K562 (cell line): ENCODE measurements around the gene HLA-DMB. TPM values are rescaled to one million over a fixed set of nuclear protein-coding genes. Genes with fewer than 3 reads are reported as not detected.

Source experiments
- CREBBP ChIP-seq: IDR thresholded peaks from one replicate; pipeline ENCODE4 v1.6.1; 2012; ENCODE audit warnings: low read depth, mild to moderate bottlenecking, control low read depth, inconsistent platforms, low read length
- CTCF ChIP-seq, 3 experiments: IDR thresholded peaks in 2 of 3; conservative IDR thresholded peaks in 1 of 3; 2 replicates each; pipeline ENCODE4 v1.5.1; 2011 to 2012; ENCODE audit warnings: low read length in 3 of 3, mild to moderate bottlenecking in 3 of 3, control low read depth in 2 of 3, improper control_type of control experiment in 1 of 3, inconsistent platforms in 1 of 3, low read depth in 1 of 3, mixed read lengths in 1 of 3, moderate library complexity in 1 of 3; ENCODE audit not compliant: insufficient read depth in 2 of 3
- ELF1 ChIP-seq: fragments of 200-800 bp; sonication (Bioruptor generic); IDR thresholded peaks from 2 replicates; pipeline ENCODE4 v1.6.1; 2016; ENCODE audit warnings: missing genetic modification characterization, missing compliant biosample characterization
- HDAC2 ChIP-seq: fragments of 450-650 bp; IDR thresholded peaks from 2 replicates; pipeline ENCODE4 v1.6.1; 2016; ENCODE audit warnings: mild to moderate bottlenecking
- HNRNPLL ChIP-seq: fragments of 200-400 bp; formaldehyde crosslinking; IDR thresholded peaks from 2 replicates; pipeline ENCODE4 v1.6.1; 2017; ENCODE audit warnings: low read length, low read depth, mild to moderate bottlenecking; ENCODE audit not compliant: poor library complexity, severe bottlenecking
- MTF1 ChIP-seq: fragments of 250-450 bp; sonication (Bioruptor Pico); IDR thresholded peaks from 2 replicates; pipeline ENCODE4 v1.9.0; 2021; ENCODE audit warnings: moderate library complexity, mild to moderate bottlenecking, inconsistent platforms, borderline replicate concordance
- MYNN ChIP-seq, 2 experiments: sonication (generic); formaldehyde crosslinking in 1 of 2; IDR thresholded peaks; 2 replicates each; pipeline versions ENCODE4 v1.5.0 to v1.6.1; 2016 to 2020; ENCODE audit warnings: antibody characterized with exemption in 1 of 2, missing genetic modification reagents in 1 of 2
- NR1H2 ChIP-seq: sonication (generic); formaldehyde crosslinking; IDR thresholded peaks from 2 replicates; pipeline ENCODE4 v1.4.0; 2020; ENCODE audit warnings: mild to moderate bottlenecking, missing genetic modification reagents
- NR4A1 ChIP-seq, 2 experiments: fragments of 250-450 bp in 1 of 2; fragments of 450-650 bp in 1 of 2; sonication (Bioruptor Pico) in 1 of 2; IDR thresholded peaks; 2 replicates each; pipeline versions ENCODE4 v1.4.0 to v1.6.1; 2016 to 2020; ENCODE audit warnings: mild to moderate bottlenecking in 2 of 2, missing compliant biosample characterization in 1 of 2, missing genetic modification characterization in 1 of 2, moderate library complexity in 1 of 2
- PHF21A ChIP-seq: fragments of 450-650 bp; IDR thresholded peaks from 2 replicates; pipeline ENCODE4 v1.6.1; 2017; ENCODE audit warnings: low read depth, borderline replicate concordance
- POLR2AphosphoS5 ChIP-seq: IDR thresholded peaks from 2 replicates; pipeline ENCODE4 v1.6.1; 2011; ENCODE audit warnings: mild to moderate bottlenecking, low read depth, low read length, moderate library complexity; ENCODE audit not compliant: control insufficient read depth, insufficient read depth
- PPARD ChIP-seq: fragments of 250-450 bp; sonication (Bioruptor Pico); IDR thresholded peaks from 2 replicates; pipeline ENCODE4 v1.8.0; 2022; ENCODE audit warnings: inconsistent platforms, mild to moderate bottlenecking, moderate library complexity
- RBM34 ChIP-seq: fragments of 200-400 bp; formaldehyde crosslinking; IDR thresholded peaks from 2 replicates; pipeline ENCODE4 v1.6.1; 2018; ENCODE audit warnings: low read length, borderline replicate concordance; ENCODE audit not compliant: insufficient read depth
- RBM39 ChIP-seq: fragments of 200-400 bp; formaldehyde crosslinking; optimal IDR thresholded peaks from 2 replicates; pipeline ENCODE3; 2018; ENCODE audit warnings: low read depth, low read length
- RUNX1 ChIP-seq: sonication (generic); IDR thresholded peaks from 2 replicates; pipeline ENCODE4 v1.6.1; 2016; ENCODE audit warnings: antibody characterized with exemption, low read depth
- SRSF1 ChIP-seq: fragments of 200-400 bp; formaldehyde crosslinking; IDR thresholded peaks from 2 replicates; pipeline ENCODE4 v1.6.1; 2017; ENCODE audit warnings: mild to moderate bottlenecking, low read depth, low read length, moderate library complexity
- ZNF3 ChIP-seq: fragments of 250-450 bp; sonication (Bioruptor Pico); IDR thresholded peaks from 2 replicates; pipeline ENCODE4 v1.5.0; 2021; ENCODE audit warnings: mild to moderate bottlenecking, moderate library complexity
- ZNF436 ChIP-seq: fragments of 250-450, 450-650 bp; sonication (Bioruptor Pico); formaldehyde crosslinking; IDR thresholded peaks from 2 replicates; pipeline ENCODE4 v1.7.0; 2020; ENCODE audit warnings: mild to moderate bottlenecking
- ZNF561 ChIP-seq: fragments of 450-650 bp; formaldehyde crosslinking; conservative IDR thresholded peaks from 2 replicates; pipeline ENCODE4 v1.4.0; 2020; ENCODE audit warnings: mild to moderate bottlenecking, moderate library complexity
- ZNF717 ChIP-seq: fragments of 250-450 bp; sonication (Bioruptor Pico); IDR thresholded peaks from 2 replicates; pipeline ENCODE4 v1.5.0; 2021
- ZNF77 ChIP-seq: fragments of 250-450 bp; sonication (Bioruptor Pico); IDR thresholded peaks from 2 replicates; pipeline ENCODE4 v1.5.0; 2020
- ZNF778 ChIP-seq: fragments of 450-650 bp; formaldehyde crosslinking; IDR thresholded peaks from 2 replicates; pipeline ENCODE4 v1.4.0; 2020; ENCODE audit warnings: mild to moderate bottlenecking, moderate library complexity
- polyA plus RNA-seq, 8 experiments: library from polyadenylated mRNA; depleted of rRNA in 4 of 8; stranded (reverse) in 5 of 8; unstranded in 3 of 8; fragments of >200 nt; fragmentation: Nextera tagmentation in 2 of 8; fragmentation: Illumina TruSeq in 1 of 8; extraction: Ambion mirVana in 2 of 8; extraction: Trizol in 1 of 8; gene quantifications; 2 replicates each; pipeline versions ENCODE4 v1.2.1 to v1.2.3, GENCODE V29; 2011 to 2014; ENCODE audit warnings: inconsistent platforms in 1 of 8, missing spikeins in 1 of 8
- total RNA-seq, 7 experiments: library from RNA; depleted of rRNA in 6 of 7; stranded (reverse); fragments of >200 nt in 6 of 7; fragmentation: Illumina TruSeq in 2 of 7; extraction: Trizol in 2 of 7; gene quantifications; 2 replicates each; pipeline versions ENCODE4 v1.2.1 to v1.2.3, GENCODE V29; 2011 to 2021; ENCODE audit warnings: low replicate concordance in 1 of 7
- TF ChIP-seq, protein P1 (sequence below): fragments of 450-650 bp; IDR thresholded peaks from 2 replicates; pipeline ENCODE4 v1.6.1; 2016; ENCODE audit warnings: missing biosample characterization, missing genetic modification characterization
- TF ChIP-seq, protein P2 (sequence below), 2 experiments: IDR thresholded peaks; 2 replicates each; pipeline ENCODE4 v1.6.1; 2011; ENCODE audit warnings: borderline replicate concordance in 1 of 2, control low read depth in 1 of 2, low read depth in 1 of 2, low read length in 1 of 2, mild to moderate bottlenecking in 1 of 2, mixed read lengths in 1 of 2, moderate library complexity in 1 of 2; ENCODE audit not compliant: insufficient read depth in 1 of 2, insufficient read length in 1 of 2, poor library complexity in 1 of 2, severe bottlenecking in 1 of 2; ENCODE audit errors: extremely low read depth in 1 of 2

HLA-DMB gene
- total and polyA plus RNA-seq, 9 of the 15 experiments (the other 6 are each of a cell fraction or from before 2014, with no cell fraction given) = 0.38 TPM; not detected in 8

DNA sequence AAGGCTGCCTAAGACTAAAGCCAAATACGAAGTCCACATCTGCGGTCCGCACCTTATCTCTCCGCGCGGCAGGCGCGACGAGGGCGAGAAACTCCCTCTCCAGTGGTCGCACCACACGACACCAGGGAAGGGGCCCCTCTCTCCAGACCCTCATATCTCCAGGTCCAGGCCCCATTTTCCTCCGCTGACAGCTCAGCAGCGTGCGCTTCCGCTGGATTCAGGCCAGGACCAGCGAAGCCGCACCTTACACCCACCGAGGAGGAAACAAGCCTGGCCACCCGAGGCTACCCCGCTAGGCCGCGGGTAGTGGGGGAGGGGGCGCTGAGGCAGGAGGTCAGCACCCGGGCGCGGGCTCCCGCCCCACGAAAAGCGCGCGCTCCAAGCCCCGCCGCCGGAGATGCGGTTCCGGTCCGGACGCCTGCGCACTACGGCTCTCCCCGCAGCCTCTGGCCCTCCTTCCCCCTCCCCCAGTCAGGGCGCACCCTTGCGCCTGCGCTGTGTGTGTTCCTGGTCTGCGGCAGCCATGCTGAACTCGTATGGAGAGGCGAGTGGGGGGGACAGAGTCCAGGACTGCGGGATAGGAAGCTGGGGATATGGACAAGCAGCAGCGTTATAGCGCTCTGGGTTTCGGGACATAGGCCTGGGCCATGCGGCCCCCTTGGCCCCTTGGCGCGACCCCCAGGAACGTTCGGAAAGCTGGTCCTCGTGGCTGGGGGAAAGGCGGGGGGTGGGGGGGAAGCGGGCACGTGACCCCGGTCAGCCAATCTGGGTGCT is 27.5 kb upstream of the HLA-DMB start, which contains the start of gene BRD2 (continued):
- TF ChIP-seq RBM34 (no peak), ZNF436 (CRISPR knock-in tag) (no peak), CTCF (IDR thresholded peaks at IDR 0.05 in 2 of 3, conservative IDR thresholded peaks at IDR 0.05 in 1 of 3; ENCODE audit: insufficient read depth in 2 of 3, low read depth in 1 of 3, low read length in 3 of 3) (peak in 1 of 3 experiments; percentile 1; a peak in 1 of 6 replicates), RBM39 (no peak), MYNN (IDR thresholded peaks at IDR 0.05) (0 out of 2 replicates have a peak, but pooled peaks have one; percentile 27), MYNN (CRISPR knock-in tag; IDR thresholded peaks at IDR 0.05) (no peak), ZNF77 (CRISPR knock-in tag) (no peak), PPARD (CRISPR knock-in tag) (no peak), HNRNPLL (peak; percentile 84), ZNF778 (CRISPR knock-in tag) (no peak), MTF1 (no peak), ZNF717 (no peak), SRSF1 (no peak), ZNF561 (CRISPR knock-in tag) (no peak), CREBBP (no peak), HDAC2 (peak; percentile 35), POLR2AphosphoS5 (peak; percentile 55; the same call in 1 of the 2 replicates), ZNF3 (no peak), NR1H2 (CRISPR knock-in tag) (peak; percentile 46; the same call in 1 of the 2 replicates), ELF1 (tag) (no peak), RUNX1 (no peak; the same call in 1 of the 2 replicates), PHF21A (peak; percentile 79; the same call in 1 of the 2 replicates), NR4A1 (CRISPR knock-in tag; IDR thresholded peaks at IDR 0.05) (peak; percentile 79; the same call in 1 of the 2 replicates), NR4A1 (tag; IDR thresholded peaks at IDR 0.05) (peak; percentile 72)
- TF ChIP-seq, protein P1, sequence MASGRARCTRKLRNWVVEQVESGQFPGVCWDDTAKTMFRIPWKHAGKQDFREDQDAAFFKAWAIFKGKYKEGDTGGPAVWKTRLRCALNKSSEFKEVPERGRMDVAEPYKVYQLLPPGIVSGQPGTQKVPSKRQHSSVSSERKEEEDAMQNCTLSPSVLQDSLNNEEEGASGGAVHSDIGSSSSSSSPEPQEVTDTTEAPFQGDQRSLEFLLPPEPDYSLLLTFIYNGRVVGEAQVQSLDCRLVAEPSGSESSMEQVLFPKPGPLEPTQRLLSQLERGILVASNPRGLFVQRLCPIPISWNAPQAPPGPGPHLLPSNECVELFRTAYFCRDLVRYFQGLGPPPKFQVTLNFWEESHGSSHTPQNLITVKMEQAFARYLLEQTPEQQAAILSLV = no peak
- TF ChIP-seq, protein P2, sequence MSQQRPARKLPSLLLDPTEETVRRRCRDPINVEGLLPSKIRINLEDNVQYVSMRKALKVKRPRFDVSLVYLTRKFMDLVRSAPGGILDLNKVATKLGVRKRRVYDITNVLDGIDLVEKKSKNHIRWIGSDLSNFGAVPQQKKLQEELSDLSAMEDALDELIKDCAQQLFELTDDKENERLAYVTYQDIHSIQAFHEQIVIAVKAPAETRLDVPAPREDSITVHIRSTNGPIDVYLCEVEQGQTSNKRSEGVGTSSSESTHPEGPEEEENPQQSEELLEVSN (IDR thresholded peaks at IDR 0.05; ENCODE audit: borderline replicate concordance in 1 of 2, extremely low read depth in 1 of 2, insufficient read depth in 1 of 2, insufficient read length in 1 of 2, low read depth in 1 of 2, low read length in 1 of 2, poor library complexity in 1 of 2, severe bottlenecking in 1 of 2) = peak; percentile 86 to 88
